Karpas-422 (cell line): ENCODE data around the gene ARHGEF40. TPM values are rescaled to one million over a fixed set of nuclear protein-coding genes. Genes with fewer than 3 reads are reported as not detected.

Experiments used
- DNase-seq: peaks from one replicate; pipeline ENCODE4 v3.0.0-alpha.2; 2015
- H2AFZ ChIP-seq: fragments of 200-600 bp; sonication (generic); 2 replicates; pipeline ENCODE4 v1.6.1; 2014; ENCODE audit warnings: antibody characterized with exemption, low read length, mixed read lengths
- H3K27ac ChIP-seq: fragments of 200-600 bp; sonication (generic); 2 replicates; pipeline ENCODE4 v1.5.1; 2014; ENCODE audit warnings: mild to moderate bottlenecking, low read length, moderate library complexity
- H3K27me3 ChIP-seq: fragments of 200-600 bp; sonication (generic); 2 replicates; pipeline ENCODE4 v1.6.1; 2014; ENCODE audit warnings: low read length, mixed read lengths
- H3K36me3 ChIP-seq: fragments of 200-600 bp; sonication (generic); 2 replicates; pipeline ENCODE4 v1.6.1; 2014; ENCODE audit warnings: low read length, mixed read lengths; ENCODE audit not compliant: insufficient read depth
- H3K4me1 ChIP-seq: fragments of 200-600 bp; sonication (generic); 2 replicates; pipeline ENCODE4 v1.6.1; 2014; ENCODE audit warnings: mild to moderate bottlenecking, low read length, mixed read lengths
- H3K4me2 ChIP-seq: fragments of 200-600 bp; sonication (generic); 2 replicates; pipeline ENCODE4 v1.6.1; 2014; ENCODE audit warnings: low read length, low read depth, mild to moderate bottlenecking; ENCODE audit not compliant: poor library complexity, severe bottlenecking
- H3K4me3 ChIP-seq: fragments of 200-600 bp; sonication (generic); 2 replicates; pipeline ENCODE4 v1.5.1; 2014; ENCODE audit warnings: mild to moderate bottlenecking, antibody characterized with exemption, low read length, mixed read lengths
- H3K79me2 ChIP-seq: fragments of 200-600 bp; sonication (generic); 2 replicates; pipeline ENCODE4 v1.6.1; 2014; ENCODE audit warnings: mild to moderate bottlenecking, low read length, mixed read lengths
- H3K9ac ChIP-seq: fragments of 200-600 bp; sonication (generic); 2 replicates; pipeline ENCODE4 v1.6.0; 2014; ENCODE audit warnings: low read length
- H3K9me2 ChIP-seq: fragments of 200-600 bp; sonication (generic), shearing (Covaris generic); replicated peaks from 2 replicates; pipeline ENCODE4 v1.6.0; 2014; ENCODE audit warnings: mild to moderate bottlenecking, low read length, moderate library complexity; ENCODE audit not compliant: insufficient read depth
- H3K9me3 ChIP-seq: fragments of 300-700, 200-600 bp; sonication (generic); 2 replicates; pipeline ENCODE4 v1.6.1; 2014; ENCODE audit warnings: low read length, mixed read lengths
- H4K20me1 ChIP-seq: fragments of 200-600 bp; sonication (generic); 2 replicates; pipeline ENCODE4 v1.6.1; 2014; ENCODE audit warnings: mild to moderate bottlenecking, antibody characterized with exemption, low read length, low read depth; ENCODE audit not compliant: insufficient read depth
- total RNA-seq: library from RNA; depleted of rRNA; stranded (reverse); fragments of >200 nt; shearing (Covaris generic); gene quantifications from 2 replicates; pipeline ENCODE4 v1.2.3, GENCODE V29; 2014; ENCODE audit warnings: low replicate concordance

ARHGEF40 gene
- total RNA-seq, 1 experiment from 2014 or later, result 2.2 TPM

DNA sequence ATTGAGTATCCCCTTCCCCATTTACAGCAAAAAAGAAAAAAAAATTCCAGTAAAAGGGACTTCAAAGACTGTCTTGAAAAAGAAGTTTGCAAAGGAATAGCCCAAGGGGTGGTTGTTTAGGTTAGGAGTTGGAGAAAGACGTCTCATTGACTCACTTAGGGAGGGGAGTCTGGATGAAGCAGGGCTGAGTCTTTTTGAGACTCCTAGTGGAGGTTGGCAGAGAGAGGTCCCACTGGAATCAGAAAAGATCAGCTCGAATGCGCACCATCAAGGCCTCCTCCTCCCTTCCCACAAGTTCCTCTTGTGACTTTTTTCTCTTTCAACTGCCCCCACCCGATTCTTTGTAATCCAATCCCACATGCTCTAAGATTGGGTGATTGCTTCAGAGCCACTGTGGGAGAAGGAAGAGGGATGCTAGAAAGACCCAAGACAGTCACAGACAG is 1.9 kb downstream of the ARHGEF40 start:
- peak; percentile 56 for DNase-seq

DNA sequence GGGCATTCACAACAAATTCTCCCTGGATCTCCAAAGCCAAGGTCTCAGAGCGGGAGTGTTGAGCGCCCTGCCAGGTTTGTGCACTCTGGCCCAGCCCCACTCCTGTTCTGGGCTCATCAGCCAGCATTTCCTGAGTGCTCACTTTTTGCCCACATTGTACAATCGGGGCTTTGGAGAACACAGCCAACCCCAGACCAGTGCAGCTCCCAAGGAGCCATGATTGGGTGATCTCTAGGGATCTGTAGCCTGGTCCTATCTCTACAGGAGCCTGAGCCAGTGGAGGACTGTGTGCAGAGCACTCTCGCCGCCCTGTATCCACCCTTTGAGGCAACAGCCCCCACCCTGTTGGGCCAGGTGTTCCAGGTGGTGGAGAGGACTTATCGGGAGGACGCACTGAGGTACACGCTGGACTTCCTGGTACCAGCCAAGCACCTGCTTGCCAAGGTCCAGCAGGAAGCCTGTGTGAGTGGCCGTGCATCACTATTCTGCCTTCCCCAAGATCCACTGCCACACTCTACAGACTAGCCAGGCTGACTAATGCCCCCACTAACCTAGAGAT is 2.8 kb downstream of the ARHGEF40 start:
- peaks cover 26% of the 10 kb centered on the region for H3K4me1 ChIP-seq

More for the DNA sequence above, 1.9 kb downstream of the ARHGEF40 start:
- Histone ChIP-seq H3K9me2 (no peaks in the 10 kb centered on the region), H4K20me1 (no peaks in the 10 kb centered on the region), H3K27me3 (peaks cover 3% of the 10 kb centered on the region; the same call in 1 of the 2 replicates), H3K9me3 (no peaks in the 10 kb centered on the region), H3K4me1 (peaks cover 26% of the 10 kb centered on the region), H3K79me2 (no peaks in the 10 kb centered on the region), H3K27ac (no peak overlapping the region), H2AFZ (peak overlapping the region; percentile 70; the same call in 1 of the 2 replicates), H3K9ac (peak overlapping the region; percentile 64), H3K4me2 (peak overlapping the region; percentile 69), H3K4me3 (peak overlapping the region; percentile 64), H3K36me3 (no peaks in the 10 kb centered on the region)

DNA sequence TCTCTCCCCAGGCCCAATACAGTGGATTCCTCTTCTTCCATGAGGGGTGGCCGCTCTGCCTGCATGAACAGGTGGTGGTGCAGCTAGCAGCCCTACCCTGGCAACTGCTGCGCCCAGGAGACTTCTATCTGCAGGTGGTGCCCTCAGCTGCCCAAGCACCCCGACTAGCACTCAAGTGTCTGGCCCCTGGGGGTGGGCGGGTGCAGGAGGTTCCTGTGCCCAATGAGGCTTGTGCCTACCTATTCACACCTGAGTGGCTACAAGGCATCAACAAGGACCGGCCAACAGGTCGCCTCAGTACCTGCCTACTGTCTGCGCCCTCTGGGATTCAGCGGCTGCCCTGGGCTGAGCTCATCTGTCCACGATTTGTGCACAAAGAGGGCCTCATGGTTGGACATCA is 3.8 kb downstream of the ARHGEF40 start:
- H3K4me1 ChIP-seq, result peaks cover 26% of the 10 kb centered on the region
- H3K9ac ChIP-seq, result no peak overlapping the region
- peaks cover 3% of the 10 kb centered on the region; the same call in 1 of the 2 replicates for H3K27me3 ChIP-seq
- H3K27ac ChIP-seq, result no peak overlapping the region
- H3K4me3 ChIP-seq, result no peak overlapping the region
- no peaks in the 10 kb centered on the region for H3K9me3 ChIP-seq
- no peaks in the 10 kb centered on the region for H3K9me2 ChIP-seq
- H3K4me2 ChIP-seq, result no peak overlapping the region
- H4K20me1 ChIP-seq, result no peaks in the 10 kb centered on the region
- no peaks in the 10 kb centered on the region for H3K79me2 ChIP-seq
- H2AFZ ChIP-seq, result no peak overlapping the region
- no peaks in the 10 kb centered on the region for H3K36me3 ChIP-seq
- no peak for DNase-seq

More for the DNA sequence above, 2.8 kb downstream of the ARHGEF40 start:
- no peaks in the 10 kb centered on the region for H3K9me2 ChIP-seq
- H2AFZ ChIP-seq, result no peak overlapping the region
- H3K9ac ChIP-seq, result no peak overlapping the region
- no peak overlapping the region for H3K27ac ChIP-seq
- no peaks in the 10 kb centered on the region for H4K20me1 ChIP-seq
- no peaks in the 10 kb centered on the region for H3K36me3 ChIP-seq
- no peaks in the 10 kb centered on the region for H3K9me3 ChIP-seq
- DNase-seq, result no peak
- H3K4me2 ChIP-seq, result no peak overlapping the region
- no peaks in the 10 kb centered on the region for H3K79me2 ChIP-seq
- peaks cover 3% of the 10 kb centered on the region; the same call in 1 of the 2 replicates for H3K27me3 ChIP-seq
- no peak overlapping the region for H3K4me3 ChIP-seq

DNA sequence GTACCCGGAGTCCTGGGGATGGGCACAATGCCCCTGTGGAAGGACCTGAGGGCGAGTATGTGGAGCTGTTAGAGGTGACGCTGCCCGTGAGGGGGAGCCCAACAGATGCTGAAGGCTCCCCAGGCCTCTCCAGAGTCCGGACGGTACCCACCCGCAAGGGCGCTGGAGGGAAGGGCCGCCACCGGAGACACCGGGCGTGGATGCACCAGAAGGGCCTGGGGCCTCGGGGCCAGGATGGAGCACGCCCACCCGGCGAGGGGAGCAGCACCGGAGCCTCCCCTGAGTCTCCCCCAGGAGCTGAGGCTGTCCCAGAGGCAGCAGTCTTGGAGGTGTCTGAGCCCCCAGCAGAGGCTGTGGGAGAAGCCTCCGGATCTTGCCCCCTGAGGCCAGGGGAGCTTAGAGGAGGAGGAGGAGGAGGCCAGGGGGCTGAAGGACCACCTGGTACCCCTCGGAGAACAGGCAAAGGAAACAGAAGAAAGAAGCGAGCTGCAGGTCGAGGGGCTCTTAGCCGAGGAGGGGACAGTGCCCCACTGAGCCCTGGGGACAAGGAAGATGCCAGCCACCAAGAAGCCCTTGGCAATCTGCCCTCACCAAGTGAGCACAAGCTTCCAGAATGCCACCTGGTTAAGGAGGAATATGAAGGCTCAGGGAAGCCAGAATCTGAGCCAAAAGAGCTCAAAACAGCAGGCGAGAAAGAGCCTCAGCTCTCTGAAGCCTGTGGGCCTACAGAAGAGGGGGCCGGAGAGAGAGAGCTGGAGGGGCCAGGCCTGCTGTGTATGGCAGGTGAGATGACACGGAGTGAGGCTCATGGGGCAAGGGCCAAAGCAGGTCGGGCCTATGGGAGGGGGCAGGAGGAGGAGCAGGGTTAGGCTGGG is 4.5 kb downstream of the ARHGEF40 start:
- peaks cover 3% of the 10 kb centered on the region; the same call in 1 of the 2 replicates for H3K27me3 ChIP-seq
- H4K20me1 ChIP-seq, result no peaks in the 10 kb centered on the region
- H3K36me3 ChIP-seq, result no peaks in the 10 kb centered on the region
- H3K9ac ChIP-seq, result no peak overlapping the region
- H3K27ac ChIP-seq, result no peak overlapping the region
- H3K9me2 ChIP-seq, result no peaks in the 10 kb centered on the region
- H3K79me2 ChIP-seq, result no peaks in the 10 kb centered on the region
- no peak overlapping the region for H2AFZ ChIP-seq
- H3K4me2 ChIP-seq, result no peak overlapping the region
- H3K9me3 ChIP-seq, result no peaks in the 10 kb centered on the region
- H3K4me1 ChIP-seq, result peaks cover 26% of the 10 kb centered on the region
- no peak overlapping the region for H3K4me3 ChIP-seq
- DNase-seq, result no peak

DNA sequence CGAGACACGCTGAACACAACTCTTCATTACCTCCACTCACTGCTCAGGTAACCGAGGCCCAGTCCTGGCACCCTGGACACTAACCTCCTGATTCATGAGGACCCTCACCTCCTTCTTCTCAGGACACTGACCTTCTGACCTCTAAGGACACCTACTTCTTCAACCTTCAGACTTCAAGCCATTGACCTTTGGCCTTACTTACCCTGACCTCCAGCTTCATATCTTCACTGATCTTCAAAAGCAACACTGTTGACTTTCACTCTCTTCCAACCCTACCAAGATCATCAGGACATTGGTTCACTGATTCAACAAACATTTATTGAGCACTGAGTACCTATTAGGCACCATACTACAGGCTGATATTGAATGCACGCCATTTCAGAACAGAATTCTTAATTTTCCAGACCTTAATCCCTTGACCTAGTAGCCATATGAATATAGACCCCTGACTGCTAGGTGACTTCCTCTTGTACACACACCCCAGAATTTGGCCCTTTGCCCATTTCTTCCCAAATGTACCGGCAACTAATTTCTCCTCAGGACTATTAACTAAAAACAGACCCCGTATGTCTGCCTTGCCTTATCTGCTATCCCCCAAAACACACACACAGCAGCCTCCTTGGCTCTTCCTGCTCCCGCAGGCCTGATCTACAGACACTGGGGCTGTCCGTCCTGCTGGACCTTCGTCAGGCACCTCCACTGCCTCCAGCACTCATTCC is 5.8 kb downstream of the ARHGEF40 start:
- Histone ChIP-seq H4K20me1 (no peaks in the 10 kb centered on the region), H3K27me3 (0 out of 2 replicates have a peak, but pooled peaks cover 3% of the 10 kb centered on the region), H3K4me3 (no peak overlapping the region), H3K9me2 (no peaks in the 10 kb centered on the region), H3K27ac (no peak overlapping the region), H3K36me3 (no peaks in the 10 kb centered on the region), H3K9me3 (no peaks in the 10 kb centered on the region), H3K4me1 (peaks cover 16% of the 10 kb centered on the region), H3K9ac (no peak overlapping the region), H3K79me2 (no peaks in the 10 kb centered on the region), H2AFZ (no peak overlapping the region), H3K4me2 (no peak overlapping the region)
- DNase-seq, result no peak

DNA sequence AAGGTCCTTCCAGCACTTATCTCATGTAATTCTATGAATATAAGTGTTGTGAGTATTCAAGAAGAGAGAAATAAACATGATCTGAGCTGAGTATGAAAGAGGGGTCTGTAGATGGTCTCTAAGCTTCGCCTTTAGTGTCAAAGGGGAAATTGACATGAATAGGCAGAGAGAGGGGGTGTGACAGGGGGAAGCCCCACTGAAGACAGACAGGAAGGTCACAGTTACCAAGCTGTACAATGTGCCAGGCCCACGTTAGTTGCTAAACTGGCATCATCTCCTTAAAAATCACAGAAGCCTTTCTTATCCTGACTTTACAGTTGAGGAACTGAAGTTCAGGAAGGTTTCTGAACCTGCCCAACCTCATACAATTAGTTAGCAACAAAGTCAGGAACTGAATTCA is 7.6 kb downstream of the ARHGEF40 start:
- H3K9me2 ChIP-seq, result no peaks in the 10 kb centered on the region
- no peak overlapping the region for H3K9ac ChIP-seq
- H3K4me1 ChIP-seq, result no peaks in the 10 kb centered on the region
- no peak overlapping the region for H3K27ac ChIP-seq
- no peaks in the 10 kb centered on the region for H3K27me3 ChIP-seq
- no peak overlapping the region for H3K4me3 ChIP-seq
- no peaks in the 10 kb centered on the region for H4K20me1 ChIP-seq
- no peaks in the 10 kb centered on the region for H3K9me3 ChIP-seq
- no peak overlapping the region for H3K4me2 ChIP-seq
- H3K36me3 ChIP-seq, result no peaks in the 10 kb centered on the region
- H2AFZ ChIP-seq, result no peak overlapping the region
- no peaks in the 10 kb centered on the region for H3K79me2 ChIP-seq
- no peak for DNase-seq

DNA sequence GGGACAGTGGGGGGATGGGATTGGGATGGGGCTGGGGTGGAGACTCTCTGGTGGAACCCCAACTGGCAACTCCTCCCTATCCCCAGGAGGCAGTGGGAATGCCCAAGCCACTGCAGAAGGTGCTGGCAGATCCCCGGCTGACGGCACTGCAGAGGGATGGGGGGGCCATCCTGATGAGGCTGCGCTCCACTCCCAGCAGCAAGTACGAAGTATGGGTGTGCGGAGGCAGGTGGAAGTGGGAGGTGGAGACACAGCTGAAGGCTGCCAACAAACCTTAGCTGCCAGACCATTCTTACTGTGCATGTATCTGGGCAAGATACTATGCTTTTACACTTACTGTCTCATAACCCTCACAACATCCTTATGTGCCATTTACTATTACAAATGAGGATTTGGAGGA is 8.2 kb downstream of the ARHGEF40 start:
- Histone ChIP-seq H3K36me3 (no peaks in the 10 kb centered on the region), H3K27ac (no peak overlapping the region), H3K4me3 (no peak overlapping the region), H4K20me1 (no peaks in the 10 kb centered on the region), H3K4me2 (no peak overlapping the region), H3K27me3 (no peaks in the 10 kb centered on the region), H2AFZ (no peak overlapping the region), H3K79me2 (no peaks in the 10 kb centered on the region), H3K9ac (no peak overlapping the region), H3K9me3 (no peaks in the 10 kb centered on the region), H3K9me2 (no peaks in the 10 kb centered on the region), H3K4me1 (no peaks in the 10 kb centered on the region)
- DNase-seq, result no peak

DNA sequence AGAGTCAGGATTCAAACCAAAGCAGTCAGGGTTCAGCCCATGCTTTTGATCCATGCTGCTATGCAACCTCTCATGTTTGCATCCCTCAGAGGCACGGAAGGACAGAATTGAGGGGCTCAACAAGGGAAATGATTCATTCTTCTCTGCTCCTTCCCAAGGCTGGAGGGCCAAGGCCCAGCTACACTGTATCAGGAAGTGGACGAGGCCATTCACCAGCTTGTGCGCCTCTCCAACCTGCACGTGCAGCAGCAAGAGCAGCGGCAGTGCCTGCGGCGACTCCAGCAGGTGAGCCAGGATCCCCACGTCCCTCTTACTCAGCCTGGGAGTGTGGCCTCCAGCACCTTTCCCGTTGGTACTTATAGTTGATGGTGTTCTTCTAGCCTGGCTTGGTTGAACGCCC is 8.6 kb downstream of the ARHGEF40 start:
- DNase-seq, result no peak
- H3K27ac ChIP-seq, result no peak overlapping the region
- no peaks in the 10 kb centered on the region for H4K20me1 ChIP-seq
- no peaks in the 10 kb centered on the region for H3K9me3 ChIP-seq
- H3K27me3 ChIP-seq, result no peaks in the 10 kb centered on the region
- H3K4me3 ChIP-seq, result no peak overlapping the region
- H3K9ac ChIP-seq, result no peak overlapping the region
- H3K79me2 ChIP-seq, result no peaks in the 10 kb centered on the region
- H3K36me3 ChIP-seq, result no peaks in the 10 kb centered on the region
- H2AFZ ChIP-seq, result no peak overlapping the region
- H3K4me1 ChIP-seq, result no peaks in the 10 kb centered on the region
- H3K4me2 ChIP-seq, result no peak overlapping the region
- no peaks in the 10 kb centered on the region for H3K9me2 ChIP-seq
